GM21390 (cell line): Measurements from ENCODE around the gene BTBD2.

Experiments
- ATAC-seq: cut with Tn5 transposase; IDR thresholded peaks from one replicate; pipeline ENCODE4 v1.9.1; 2021; ENCODE audit not compliant: unreplicated experiment

BTBD2 gene

DNA sequence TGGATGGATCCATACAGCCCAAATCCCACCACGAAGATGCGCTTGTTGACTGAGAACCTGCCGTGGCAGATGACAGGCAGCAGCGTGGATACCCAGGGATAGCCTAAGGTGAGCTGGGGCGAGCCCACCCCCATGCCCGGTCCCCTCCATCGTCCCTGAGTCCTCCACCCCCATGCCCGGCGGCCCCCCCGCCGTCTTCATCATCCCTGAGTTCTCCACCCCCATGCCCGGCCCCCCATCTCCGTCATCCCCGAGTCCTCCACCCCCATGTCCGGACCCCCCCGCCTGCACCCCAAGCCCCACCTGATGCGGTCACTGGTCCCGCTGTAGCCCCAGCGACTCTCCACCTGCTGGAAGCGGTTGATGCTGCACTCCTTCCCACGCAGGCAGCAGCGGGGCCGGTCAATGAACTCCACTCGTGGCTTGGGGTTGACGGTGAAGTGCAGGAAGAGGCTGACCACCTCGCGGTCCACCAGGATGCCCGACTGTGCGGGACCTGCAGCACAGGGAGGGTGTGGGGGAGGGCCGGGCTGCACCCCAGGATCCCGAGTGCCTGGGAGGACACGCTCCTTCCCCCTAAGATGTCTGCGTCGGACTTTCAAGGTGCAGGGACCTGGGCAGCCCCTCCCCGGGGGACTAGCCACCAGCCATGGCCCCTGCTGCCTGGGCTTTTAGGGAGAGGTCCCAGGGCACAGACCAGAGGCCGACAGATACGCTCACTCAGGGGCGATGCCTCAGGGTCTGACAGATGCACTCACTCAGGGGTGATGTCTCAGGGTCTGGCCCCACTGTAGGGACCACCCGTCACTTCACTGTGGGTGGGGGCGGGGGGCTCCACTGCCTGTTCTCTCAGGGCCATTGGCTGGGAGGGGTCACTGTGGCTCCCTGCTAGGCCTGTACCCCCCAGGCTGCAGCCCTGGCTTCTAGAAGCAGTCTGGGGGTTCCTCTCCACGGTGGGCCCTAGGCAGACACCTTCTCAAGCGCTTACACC lies 28.0 kb downstream of the BTBD2 start:
- no peak for ATAC-seq

GRCh38 chr19:1986357-1987162 lies 29.0 kb downstream of the BTBD2 start:
- no peak for ATAC-seq

- no peak for ATAC-seq
These were observed 29.7 kb downstream of the BTBD2 start for GRCh38 chr19:1985588-1986356.

DNA sequence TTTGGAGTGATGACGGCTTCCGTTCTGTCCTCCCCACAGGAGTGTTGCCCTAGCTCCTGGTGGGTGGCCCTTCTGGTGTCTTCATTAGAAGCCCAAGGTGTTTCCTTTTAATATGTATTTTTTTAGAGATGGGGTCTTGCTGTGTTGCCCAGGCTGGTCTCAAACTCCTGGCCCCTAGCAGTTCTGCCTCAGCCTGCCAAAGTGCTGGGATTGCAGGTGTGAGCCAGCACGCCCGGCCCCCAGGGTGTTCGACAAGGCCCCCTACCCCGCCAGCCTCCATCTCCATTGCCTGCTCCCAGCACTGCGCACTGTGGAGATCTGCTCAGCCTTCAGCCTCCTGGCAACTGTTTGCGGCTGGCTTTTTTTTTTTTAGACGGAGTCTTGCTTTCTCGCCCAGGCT lies 31.2 kb downstream of the BTBD2 start:
- ATAC-seq = no peak

GRCh38 chr19:1981253-1981652 lies 34.3 kb downstream of the BTBD2 start:
- no peak for ATAC-seq

- no peak for ATAC-seq
These were observed 34.7 kb downstream of the BTBD2 start for GRCh38 chr19:1980809-1981181.

- ATAC-seq = no peak
These were observed 35.3 kb downstream of the BTBD2 start for GRCh38 chr19:1980091-1980808.

GRCh38 chr19:1979642-1980041 lies 35.9 kb downstream of the BTBD2 start:
- ATAC-seq = no peak

DNA sequence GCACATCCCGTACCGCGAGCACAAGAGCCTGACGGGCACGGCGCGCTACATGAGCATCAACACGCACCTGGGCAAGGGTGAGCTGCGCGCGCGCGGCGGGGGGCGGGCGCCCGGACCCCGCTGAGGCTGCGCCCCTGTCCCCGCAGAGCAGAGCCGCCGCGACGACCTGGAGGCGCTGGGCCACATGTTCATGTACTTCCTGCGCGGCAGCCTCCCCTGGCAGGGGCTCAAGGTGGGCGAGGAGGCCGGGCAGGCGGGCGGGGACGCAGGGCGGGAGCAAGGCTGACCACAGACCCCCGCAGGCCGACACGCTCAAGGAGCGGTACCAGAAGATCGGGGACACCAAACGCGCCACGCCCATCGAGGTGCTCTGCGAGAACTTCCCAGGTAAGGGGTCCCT lies 36.5 kb downstream of the BTBD2 start:
- no peak for ATAC-seq

DNA sequence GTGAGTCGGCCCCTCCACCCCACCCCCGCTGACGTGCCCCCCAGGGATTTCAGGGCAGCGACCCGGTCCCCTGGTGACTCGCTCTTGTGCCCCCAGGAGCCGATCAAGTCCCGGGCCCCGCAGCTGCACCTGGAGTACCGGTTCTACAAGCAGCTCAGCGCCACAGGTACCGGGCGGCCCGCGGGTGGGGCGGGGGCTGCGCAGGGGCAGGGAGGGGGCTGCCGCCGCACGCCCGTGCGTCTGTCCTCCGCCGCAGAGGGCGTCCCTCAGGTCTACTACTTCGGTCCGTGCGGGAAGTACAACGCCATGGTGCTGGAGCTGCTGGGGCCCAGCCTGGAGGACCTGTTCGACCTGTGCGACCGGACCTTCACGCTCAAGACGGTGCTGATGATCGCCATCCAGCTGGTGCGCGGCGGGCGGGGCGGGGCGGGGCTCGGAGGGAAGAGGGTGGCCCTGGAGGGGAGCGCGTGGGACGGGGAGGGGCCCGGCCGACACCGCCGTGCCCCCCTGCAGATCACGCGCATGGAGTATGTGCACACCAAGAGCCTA lies 37.1 kb downstream of the BTBD2 start:
- ATAC-seq = no peak

DNA sequence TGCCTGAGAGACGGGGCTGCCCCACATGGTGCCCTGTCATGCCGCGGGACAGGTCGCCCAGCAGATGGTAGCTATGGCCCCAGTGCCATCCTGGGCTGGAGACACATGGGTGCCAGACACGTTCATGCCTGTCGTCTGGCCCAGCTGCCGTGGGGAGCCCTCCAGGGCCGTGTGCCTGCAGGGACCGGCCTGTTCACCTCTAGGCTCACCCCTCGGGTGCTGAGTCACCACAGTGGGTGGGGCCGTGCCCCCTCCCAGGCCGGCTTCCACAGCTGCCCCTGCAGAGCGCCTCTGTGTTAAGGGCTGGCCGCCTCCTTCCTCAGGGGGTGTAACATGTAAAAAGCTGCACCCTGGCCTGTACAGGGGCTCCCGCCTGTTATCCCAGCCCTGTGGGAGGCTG lies 38.4 kb downstream of the BTBD2 start:
- no peak for ATAC-seq

- ATAC-seq = no peak
These were observed 40.4 kb downstream of the BTBD2 start for GRCh38 chr19:1975162-1975480.

GRCh38 chr19:1974381-1975161 lies 40.9 kb downstream of the BTBD2 start:
- no peak for ATAC-seq

DNA sequence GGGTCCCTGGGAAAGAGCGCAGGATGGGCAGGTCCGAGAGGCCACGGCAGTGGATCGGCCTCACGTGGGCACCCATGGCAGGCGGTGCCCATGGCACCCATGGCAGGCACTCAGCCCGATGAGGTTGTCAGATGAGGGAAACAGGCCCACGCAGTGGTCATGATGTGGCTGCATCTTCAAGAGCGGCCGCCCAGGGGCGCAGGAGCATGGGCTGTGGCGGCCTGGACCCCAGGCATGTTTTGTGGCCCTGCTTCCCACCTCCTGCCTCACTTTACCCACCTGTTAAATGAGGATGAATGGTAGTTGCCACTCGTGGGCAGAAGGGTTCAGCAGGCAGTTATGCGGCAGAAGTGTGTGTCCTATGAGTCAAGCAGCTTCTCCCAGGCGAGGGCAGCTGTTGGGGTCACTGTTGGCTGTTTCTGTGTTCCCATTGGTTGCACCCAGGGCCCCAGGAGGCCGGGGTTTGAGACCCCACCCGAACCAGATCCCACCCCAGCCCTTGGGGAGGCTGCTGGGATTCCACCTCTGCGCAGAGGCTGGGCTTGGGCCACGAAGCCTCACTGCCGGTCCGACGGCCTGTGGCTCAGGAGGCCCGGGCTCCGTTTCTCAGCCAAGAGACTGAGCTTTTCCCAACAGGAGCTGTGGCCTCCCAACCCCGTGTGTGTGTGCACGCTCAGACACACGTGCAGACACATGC lies 44.6 kb downstream of the BTBD2 start:
- no peak for ATAC-seq

DNA sequence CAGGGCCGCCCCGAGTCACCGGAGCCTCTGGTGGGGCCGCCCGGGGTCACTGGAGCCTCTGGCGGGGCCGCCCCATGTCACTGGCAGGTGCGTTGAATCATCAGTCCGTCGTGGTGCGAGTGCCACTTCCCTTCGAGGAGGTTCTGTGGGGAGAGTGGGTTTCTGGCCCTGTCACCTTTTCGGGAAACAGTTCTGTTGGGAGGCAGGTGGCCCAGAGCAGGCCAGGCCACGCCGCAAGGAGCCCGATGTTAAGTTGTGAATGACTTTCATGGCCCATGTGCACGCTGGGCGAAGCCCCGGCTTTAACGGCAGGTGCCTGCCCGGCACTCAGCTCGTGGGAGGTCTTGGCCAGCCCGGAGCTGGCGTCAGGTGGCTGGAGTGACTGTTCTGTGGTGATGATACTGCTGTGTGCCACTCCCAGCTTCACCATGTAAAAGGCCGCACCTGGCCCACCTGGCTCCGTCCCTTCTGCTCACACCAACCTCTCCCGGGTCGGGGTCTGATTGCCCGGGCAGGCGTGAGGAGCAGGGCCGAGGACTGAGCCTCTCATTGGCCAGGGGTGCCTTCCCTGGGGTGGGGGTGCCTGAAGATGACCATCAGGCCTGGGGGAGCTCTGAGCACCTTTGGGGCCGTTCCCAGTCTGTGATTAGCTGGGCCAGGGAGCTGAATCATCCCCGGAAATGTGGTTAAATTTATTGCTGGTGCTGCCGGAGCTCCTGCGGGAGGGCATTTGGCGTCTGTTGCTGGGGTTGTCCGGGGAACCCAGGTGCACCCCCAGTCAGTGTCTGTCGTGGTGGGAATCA lies 45.3 kb downstream of the BTBD2 start:
- ATAC-seq = no peak

- no peak for ATAC-seq
These were observed 46.1 kb downstream of the BTBD2 start for GRCh38 chr19:1969176-1970002.
